Tibial artery (tissue), 4 donors: Measurements from ENCODE around the gene NCKAP5.

Experiments used
- DNase-seq, 2 donors: peaks; one replicate each; pipeline ENCODE4 v3.0.0-alpha.2; 2019
- H3K27ac ChIP-seq, 2 donors: fragments of 200-600 bp; sonication (generic) in 1 of 2; 1 replicate in 1 of 2; 2 replicates in 1 of 2; pipeline ENCODE4 v1.5.1; 2018 to 2019; ENCODE audit warnings: mild to moderate bottlenecking in 1 of 2
- H3K27me3 ChIP-seq, 2 donors: fragments of 200-600 bp; sonication (generic) in 1 of 2; one replicate each; pipeline versions ENCODE4 v1.5.1 to v1.6.0; 2016 to 2019
- H3K36me3 ChIP-seq, 3 donors: fragments of 200-600 bp; sonication (generic) in 2 of 3; one replicate each; pipeline ENCODE4 v1.5.1; 2016 to 2019; ENCODE audit warnings: mild to moderate bottlenecking in 2 of 3
- H3K4me1 ChIP-seq, 4 donors: fragments of 200-600 bp; sonication (generic) in 2 of 4; 1 replicate in 3 of 4; 2 replicates in 1 of 4; pipeline ENCODE4 v1.5.1; 2016 to 2019
- H3K4me3 ChIP-seq, 2 donors: fragments of 200-600 bp; sonication (generic) in 1 of 2; 1 replicate in 1 of 2; 2 replicates in 1 of 2; pipeline ENCODE4 v1.5.1; 2018 to 2019; ENCODE audit warnings: mild to moderate bottlenecking in 2 of 2
- H3K9me3 ChIP-seq, 3 donors: fragments of 200-600 bp; sonication (generic) in 1 of 3; one replicate each; pipeline ENCODE4 v1.5.1; 2016 to 2019
- intact Hi-C: fragments of 100-400 bp; cut with DNase I; formaldehyde crosslinking; loops from one replicate; pipeline ENCODE4 v1.15.0; 2023; ENCODE audit warnings: low total_unique reads
- TF ChIP-seq, protein P1 (sequence below), 2 experiments: fragments of 200-600 bp in 1 of 2; fragments of 450-650 bp in 1 of 2; IDR thresholded peaks; one replicate each; pipeline ENCODE4 v1.5.1; 2017 to 2019; ENCODE audit warnings: antibody characterized with exemption in 2 of 2, mild to moderate bottlenecking in 1 of 2, moderate library complexity in 1 of 2

NCKAP5 gene

DNA sequence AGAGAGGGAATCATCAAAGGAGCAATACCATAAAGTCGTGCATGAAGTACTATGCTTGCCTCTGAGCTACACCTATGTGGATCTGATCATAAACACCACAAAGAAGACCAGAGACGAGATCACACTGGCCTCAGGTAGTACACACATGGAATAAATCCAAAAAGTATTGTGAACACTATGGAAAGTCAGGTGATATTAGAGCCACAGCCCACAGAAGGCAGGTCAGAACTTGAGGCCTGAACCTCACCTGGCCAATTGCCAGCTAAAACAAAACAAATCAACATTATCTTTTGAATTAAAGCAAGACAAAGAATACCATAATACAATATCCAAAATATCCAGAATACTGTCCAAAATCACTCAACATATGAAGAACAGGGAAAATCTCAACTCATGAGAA, 371.1 kb downstream of the NCKAP5 start:
- H3K4me3 ChIP-seq: no peak overlapping the region
- no peaks in the 10 kb centered on the region for H3K9me3 ChIP-seq
- no peak overlapping the region for H3K27ac ChIP-seq
- H3K36me3 ChIP-seq: no peaks in the 10 kb centered on the region
- no peaks in the 10 kb centered on the region for H3K27me3 ChIP-seq
- TF ChIP-seq, protein P1, sequence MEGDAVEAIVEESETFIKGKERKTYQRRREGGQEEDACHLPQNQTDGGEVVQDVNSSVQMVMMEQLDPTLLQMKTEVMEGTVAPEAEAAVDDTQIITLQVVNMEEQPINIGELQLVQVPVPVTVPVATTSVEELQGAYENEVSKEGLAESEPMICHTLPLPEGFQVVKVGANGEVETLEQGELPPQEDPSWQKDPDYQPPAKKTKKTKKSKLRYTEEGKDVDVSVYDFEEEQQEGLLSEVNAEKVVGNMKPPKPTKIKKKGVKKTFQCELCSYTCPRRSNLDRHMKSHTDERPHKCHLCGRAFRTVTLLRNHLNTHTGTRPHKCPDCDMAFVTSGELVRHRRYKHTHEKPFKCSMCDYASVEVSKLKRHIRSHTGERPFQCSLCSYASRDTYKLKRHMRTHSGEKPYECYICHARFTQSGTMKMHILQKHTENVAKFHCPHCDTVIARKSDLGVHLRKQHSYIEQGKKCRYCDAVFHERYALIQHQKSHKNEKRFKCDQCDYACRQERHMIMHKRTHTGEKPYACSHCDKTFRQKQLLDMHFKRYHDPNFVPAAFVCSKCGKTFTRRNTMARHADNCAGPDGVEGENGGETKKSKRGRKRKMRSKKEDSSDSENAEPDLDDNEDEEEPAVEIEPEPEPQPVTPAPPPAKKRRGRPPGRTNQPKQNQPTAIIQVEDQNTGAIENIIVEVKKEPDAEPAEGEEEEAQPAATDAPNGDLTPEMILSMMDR (IDR thresholded peaks at IDR 0.05): no peak
- no peaks in the 10 kb centered on the region for H3K4me1 ChIP-seq
- no peak for DNase-seq
- intact Hi-C loops: no loop called here

DNA sequence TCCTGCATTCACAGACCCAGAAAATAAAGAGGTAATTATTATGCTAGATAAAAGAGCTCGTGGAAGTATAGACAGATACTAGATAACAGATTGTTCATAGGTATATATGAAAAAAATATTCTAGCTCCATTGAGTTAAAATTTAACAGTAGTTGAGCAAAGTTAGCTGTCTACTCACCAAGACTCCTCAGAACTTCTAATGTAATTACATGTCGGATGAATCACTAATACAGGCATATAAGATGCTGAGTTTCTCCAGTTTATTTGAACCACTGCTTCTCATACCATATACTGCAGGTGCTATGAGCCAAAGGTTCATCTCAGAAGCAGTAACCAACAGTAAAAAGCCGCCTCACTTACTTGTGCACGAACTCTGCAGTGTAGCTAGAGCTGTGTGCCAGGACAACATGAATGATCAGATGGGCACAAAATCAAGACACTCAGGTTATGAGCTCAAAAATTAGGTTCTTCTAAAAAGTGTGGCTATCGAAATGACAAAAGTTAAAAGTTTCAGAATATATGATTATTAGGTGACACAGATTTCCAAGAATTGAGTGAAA, 373.4 kb downstream of the NCKAP5 start:
- no peak overlapping the region for H3K4me3 ChIP-seq
- H3K36me3 ChIP-seq: no peaks in the 10 kb centered on the region
- no peaks in the 10 kb centered on the region for H3K9me3 ChIP-seq
- TF ChIP-seq, protein P1 (IDR thresholded peaks at IDR 0.05): no peak
- H3K27ac ChIP-seq: no peak overlapping the region
- no peaks in the 10 kb centered on the region for H3K4me1 ChIP-seq
- no peaks in the 10 kb centered on the region for H3K27me3 ChIP-seq
- intact Hi-C loops: no loop called here
- no peak for DNase-seq

DNA sequence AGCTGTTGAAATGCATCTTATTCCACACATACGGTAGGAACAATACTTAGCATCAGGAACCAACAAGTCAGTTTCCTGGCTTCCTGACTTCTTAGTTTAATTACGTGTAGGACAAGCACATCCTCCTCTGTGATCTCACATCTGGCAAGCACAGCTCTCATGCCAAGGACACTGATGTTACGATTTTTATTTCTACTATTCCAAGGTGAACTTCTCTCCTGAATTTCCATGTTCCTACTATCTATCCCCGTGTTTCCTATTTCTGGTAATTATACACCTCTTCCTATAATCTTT, 374.0 kb downstream of the NCKAP5 start:
- Histone ChIP-seq H3K9me3 (no peaks in the 10 kb centered on the region), H3K4me1 (no peaks in the 10 kb centered on the region), H3K27me3 (no peaks in the 10 kb centered on the region), H3K27ac (no peak overlapping the region), H3K36me3 (no peaks in the 10 kb centered on the region), H3K4me3 (no peak overlapping the region)
- intact Hi-C loops: no loop called here
- no peak for DNase-seq
- TF ChIP-seq, protein P1 (IDR thresholded peaks at IDR 0.05): no peak

DNA sequence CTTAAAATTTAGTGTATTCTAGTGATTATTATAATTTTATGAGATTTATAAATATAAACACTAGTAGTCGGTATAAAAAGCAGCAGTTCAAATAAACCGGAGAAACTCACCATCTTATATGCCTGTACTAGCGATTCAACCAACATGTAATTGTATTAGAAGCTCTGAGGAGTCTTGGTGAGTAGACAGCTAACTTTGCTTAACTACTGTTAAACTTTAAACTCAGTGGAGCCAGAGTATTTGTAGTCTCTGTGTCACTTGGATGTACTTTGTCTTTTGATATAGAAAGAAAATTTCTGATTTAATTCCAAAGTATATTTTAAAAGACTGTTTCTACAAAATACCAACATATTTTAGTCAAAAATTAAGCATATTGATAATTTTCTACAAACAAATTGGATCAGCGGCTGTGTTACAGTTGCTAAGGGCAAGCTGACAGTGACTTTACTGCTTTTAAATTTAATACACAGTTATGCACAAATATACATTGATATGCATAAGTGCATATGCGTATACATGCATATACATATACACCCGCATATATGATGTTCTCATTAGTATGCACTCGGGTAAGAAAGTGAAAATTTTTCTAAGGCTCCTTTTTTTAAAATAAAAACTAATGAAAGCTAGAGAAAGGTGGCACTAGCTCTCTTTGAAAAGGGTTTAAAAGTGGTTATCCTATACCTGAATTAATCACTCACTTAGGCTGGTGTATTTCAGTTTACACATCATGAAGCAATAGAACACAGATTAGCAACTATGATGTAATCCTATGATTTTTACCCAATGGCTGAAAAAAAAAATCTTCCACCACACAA, 374.5 kb downstream of the NCKAP5 start:
- Histone ChIP-seq H3K27me3 (no peaks in the 10 kb centered on the region), H3K36me3 (no peaks in the 10 kb centered on the region), H3K9me3 (no peaks in the 10 kb centered on the region), H3K4me1 (no peaks in the 10 kb centered on the region), H3K27ac (no peak overlapping the region), H3K4me3 (no peak overlapping the region)
- TF ChIP-seq, protein P1 (IDR thresholded peaks at IDR 0.05): no peak
- intact Hi-C loops: no loop called here
- no peak for DNase-seq

DNA sequence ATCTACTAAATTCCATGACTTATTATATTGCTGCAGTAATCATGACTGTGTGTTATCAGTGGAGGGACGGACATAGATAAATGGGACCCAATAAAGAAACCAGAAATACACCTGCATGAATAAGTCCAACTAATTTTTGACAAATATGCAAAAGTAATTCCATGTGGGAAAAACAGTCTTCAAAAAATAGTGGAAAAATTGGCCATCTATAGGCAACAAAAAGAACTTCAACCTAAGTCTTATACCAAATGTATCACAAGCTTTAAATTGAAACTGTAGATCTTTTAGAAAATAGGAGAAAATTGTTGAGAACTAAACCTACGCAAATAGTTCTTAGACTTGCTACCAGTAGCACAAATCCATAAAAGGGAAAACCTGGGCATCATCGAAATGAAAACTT, 376.2 kb downstream of the NCKAP5 start:
- intact Hi-C loops: no loop called here
- Histone ChIP-seq H3K4me1 (no peaks in the 10 kb centered on the region), H3K36me3 (no peaks in the 10 kb centered on the region), H3K27me3 (no peaks in the 10 kb centered on the region), H3K27ac (no peak overlapping the region), H3K9me3 (no peaks in the 10 kb centered on the region), H3K4me3 (no peak overlapping the region)
- TF ChIP-seq, protein P1 (IDR thresholded peaks at IDR 0.05): no peak
- no peak for DNase-seq
